GM12878 (cell line): ENCODE results near the gene PLXNA2. TPM values are rescaled to one million over a fixed set of nuclear protein-coding genes. Genes with fewer than 3 reads are reported as not detected.

ENCODE experiments used
- ATAC-seq: fragments of 200-7000 bp; cut with Tn5 transposase; 3 replicates; pipeline ENCODE4 v1.9.1; 2020; ENCODE audit warnings: mild to moderate bottlenecking, moderate library complexity
- BruUV-seq: library from RNA; stranded (reverse); fragments of 400-500 nt; replicated peaks from 2 replicates; lab custom pipeline; 2021; lab: Mats Ljungman, UMichigan
- CTCF ChIA-PET: fragments of 300-600 bp; sonication (Branson Sonifier 250); formaldehyde crosslinking; extraction: SDS; loops from one replicate; lab custom pipeline; 2021; ENCODE audit warnings: inconsistent platforms; lab: Yijun Ruan, JAX
- POLR2A ChIA-PET: fragments of 350-600 bp; formaldehyde crosslinking; extraction: SDS; loops from one replicate; lab custom pipeline; 2021; ENCODE audit warnings: inconsistent platforms; lab: Charles Lee
- RAD21 ChIA-PET: fragments of 300-600 bp; sonication (Branson Sonifier 250); formaldehyde crosslinking; loops from one replicate; lab custom pipeline; 2023; ENCODE audit warnings: antibody characterized with exemption; ENCODE audit not compliant: unreplicated experiment; lab: Charles Lee
- SMC1A ChIA-PET: fragments of 300-600 bp; sonication (Branson Sonifier 250); formaldehyde crosslinking; loops from one replicate; lab custom pipeline; 2023; ENCODE audit not compliant: unreplicated experiment, uncharacterized antibody; lab: Charles Lee
- DNase-seq: peaks from one replicate; pipeline ENCODE4 v3.0.0-alpha.2; 2011; ENCODE audit warnings: low read depth, low spot score
- FAIRE-seq: peaks from 3 replicates; lab custom pipeline; 2011; peaks lifted over from hg19 to GRCh38; lab: Jason Lieb, UNC
- H2AFZ ChIP-seq: 2 replicates; pipeline ENCODE4 v1.6.0; 2011; ENCODE audit warnings: low read depth, low read length, control low read depth; ENCODE audit not compliant: control insufficient read depth
- H3K27ac ChIP-seq: 2 replicates; pipeline ENCODE4 v1.5.1; 2011; ENCODE audit warnings: control low read depth; ENCODE audit not compliant: control insufficient read depth, insufficient read depth
- H3K27me3 ChIP-seq, 2 experiments: replicated peaks in 1 of 2; 2 replicates each; pipeline versions ENCODE4 v1.6.0 to v1.6.1; 2011; ENCODE audit warnings: low read length in 1 of 2; ENCODE audit not compliant: control insufficient read depth in 2 of 2, insufficient read depth in 2 of 2
- H3K36me3 ChIP-seq, 2 experiments: 2 replicates each; pipeline ENCODE4 v1.5.1; 2011; ENCODE audit warnings: low read length in 1 of 2; ENCODE audit not compliant: control insufficient read depth in 2 of 2, insufficient read depth in 2 of 2
- H3K4me1 ChIP-seq: 2 replicates; pipeline ENCODE4 v1.6.1; 2011; ENCODE audit warnings: mild to moderate bottlenecking, low read length, moderate library complexity, mixed read lengths; ENCODE audit not compliant: control insufficient read depth, insufficient read depth
- H3K4me2 ChIP-seq: 2 replicates; pipeline ENCODE4 v1.6.0; 2011; ENCODE audit warnings: control low read depth; ENCODE audit not compliant: control insufficient read depth, insufficient read depth
- H3K4me3 ChIP-seq: fragments of 200-600 bp; sonication (generic); 2 replicates; pipeline ENCODE4 v1.5.1; 2016
- H3K79me2 ChIP-seq: 2 replicates; pipeline ENCODE4 v1.6.0; 2011; ENCODE audit warnings: low read length; ENCODE audit not compliant: control insufficient read depth, insufficient read depth
- H3K9ac ChIP-seq: 2 replicates; pipeline ENCODE4 v1.8.0; 2011; ENCODE audit warnings: low read length, control low read depth, mixed read lengths; ENCODE audit not compliant: control insufficient read depth, insufficient read depth
- H3K9me3 ChIP-seq: replicated peaks from 3 replicates; pipeline ENCODE4 v1.5.1; 2011; ENCODE audit warnings: mild to moderate bottlenecking, low read length; ENCODE audit not compliant: control insufficient read depth, insufficient read depth
- H4K20me1 ChIP-seq: 2 replicates; pipeline ENCODE4 v1.6.0; 2011; ENCODE audit not compliant: control insufficient read depth, insufficient read depth
- ATF2 ChIP-seq: IDR thresholded peaks from 2 replicates; pipeline ENCODE4 v1.6.1; 2012; ENCODE audit warnings: low read length, inconsistent platforms
- CBX3 ChIP-seq: fragments of 200-600 bp; sonication (generic); IDR thresholded peaks from 2 replicates; pipeline ENCODE4 v1.6.1; 2016; ENCODE audit warnings: low read depth, borderline replicate concordance
- CHD1 ChIP-seq: IDR thresholded peaks from 2 replicates; pipeline ENCODE4 v1.6.1; 2012; ENCODE audit warnings: low read depth, low read length, improper control_type of control experiment
- CHD4 ChIP-seq: fragments of 200-600 bp; sonication (generic); IDR thresholded peaks from 2 replicates; pipeline ENCODE4 v1.6.1; 2016; ENCODE audit warnings: mild to moderate bottlenecking
- E2F8 ChIP-seq: fragments of 450-650 bp; IDR thresholded peaks from 2 replicates; pipeline ENCODE4 v1.6.1; 2018; ENCODE audit warnings: mild to moderate bottlenecking, low read depth, moderate library complexity; ENCODE audit not compliant: partially characterized antibody
- HCFC1 ChIP-seq: fragments of 150-350 bp; IDR thresholded peaks from 2 replicates; pipeline ENCODE4 v1.6.1; 2014; ENCODE audit warnings: low read length
- NR2F1 ChIP-seq: fragments of 450-650 bp; conservative IDR thresholded peaks from 2 replicates; pipeline ENCODE4 v1.6.1; 2017; ENCODE audit warnings: mild to moderate bottlenecking
- PAX8 ChIP-seq: fragments of 450-650 bp; IDR thresholded peaks from 2 replicates; pipeline ENCODE4 v1.6.1; 2017; ENCODE audit warnings: mild to moderate bottlenecking, moderate library complexity
- PRDM15 ChIP-seq: fragments of 450-650 bp; formaldehyde crosslinking; IDR thresholded peaks from 2 replicates; pipeline ENCODE4 v1.4.0; 2020; ENCODE audit warnings: mild to moderate bottlenecking, moderate library complexity
- RELA ChIP-seq: fragments of 450-650 bp; IDR thresholded peaks from 2 replicates; pipeline ENCODE4 v1.8.0; 2014; ENCODE audit warnings: borderline replicate concordance; ENCODE audit not compliant: partially characterized antibody
- SMAD5 ChIP-seq: IDR thresholded peaks from 2 replicates; pipeline ENCODE4 v1.6.1; 2016; ENCODE audit warnings: antibody characterized with exemption, low read depth
- SREBF1 ChIP-seq: IDR thresholded peaks from 2 replicates; pipeline ENCODE4 v1.6.1; 2012; ENCODE audit warnings: mild to moderate bottlenecking, low read length
- TAF1 ChIP-seq: IDR thresholded peaks from 2 replicates; pipeline ENCODE4 v1.6.1; 2011; ENCODE audit warnings: mild to moderate bottlenecking, low read depth, low read length, borderline replicate concordance
- WGBS: methylation state at CpG from one replicate; pipeline ENCODE4 v1.1.6; 2016; ENCODE audit warnings: low lambda C conversion rate; ENCODE audit not compliant: insufficient replicate concordance, insufficient coverage; ENCODE audit errors: missing lambda C conversion rate; 5-methylcytosine and 5-hydroxymethylcytosine counted together
- in situ Hi-C: fragments of 300-500 bp; cut with MboI; formaldehyde crosslinking; loops from 9 replicates; pipeline ENCODE4 v1.14.3; 2018; ENCODE audit warnings: mixed read lengths
- intact Hi-C: fragments of 100-400 bp; cut with micrococcal nuclease; formaldehyde crosslinking; loops from one replicate; pipeline ENCODE4 v1.14.2; 2022; ENCODE audit not compliant: unreplicated experiment
- polyA plus RNA-seq, 11 experiments: library from polyadenylated mRNA; depleted of rRNA in 4 of 11; unstranded in 6 of 11; stranded (reverse) in 5 of 11; fragments of >200 nt; fragmentation: Nextera tagmentation in 4 of 11; fragmentation: Illumina TruSeq in 1 of 11; extraction: Ambion mirVana in 4 of 11; extraction: Trizol in 1 of 11; gene quantifications; 1 replicate in 1 of 11; 2 replicates in 10 of 11; pipeline versions ENCODE4 v1.2.1 to v1.2.3, GENCODE V29; 2011 to 2016; ENCODE audit warnings: inconsistent platforms in 2 of 11, missing spikeins in 2 of 11, low read depth in 1 of 11
- total RNA-seq, 4 experiments: library from RNA; depleted of rRNA in 3 of 4; stranded (reverse); fragments of >200 nt in 3 of 4; fragmentation: Illumina TruSeq in 1 of 4; extraction: Trizol in 1 of 4; gene quantifications; 2 replicates each; pipeline versions ENCODE4 v1.2.1 to v1.2.3, GENCODE V29; 2013 to 2021

The PLXNA2 gene
- total and polyA plus RNA-seq, 10 of the 15 experiments (the other 5 are each of a cell fraction or from before 2014, with no cell fraction given) = under 0.01 to 0.08 (median 0.07) TPM; not detected in 4

GRCh38 chr1:208079161-208079560 is 165.0 kb downstream of the PLXNA2 start:
- intact Hi-C loops = no loop called here
- Histone ChIP-seq H3K27me3 (no peaks in the 10 kb centered on the region; a peak in 3 of 4 replicates), H3K27ac (no peak overlapping the region), H3K9me3 (no peaks in the 10 kb centered on the region), H3K4me1 (no peaks in the 10 kb centered on the region), H2AFZ (no peak overlapping the region), H3K36me3 (no peaks in the 10 kb centered on the region), H3K4me3 (no peak overlapping the region), H3K4me2 (no peak overlapping the region), H4K20me1 (no peaks in the 10 kb centered on the region), H3K9ac (no peak overlapping the region), H3K79me2 (no peaks in the 10 kb centered on the region)
- ChIA-PET POLR2A (no interaction called here), RAD21 (no interaction called here), SMC1A (no interaction called here), CTCF (interaction anchor here (0.6 kb wide), 1 partner anchor 134 kb away, joined by 4 read pairs; no protein-coding TSS in a partner anchor)
- no peak for FAIRE-seq
- in situ Hi-C loops = no loop called here
- DNase-seq = no peak
- 45% methylated on average over 9 of the region's 9 CpGs for WGBS
- no peak for ATAC-seq
- TF ChIP-seq E2F8 (no peak), NR2F1 (no peak), ATF2 (no peak), SMAD5 (no peak), PRDM15 (CRISPR knock-in tag) (no peak), RELA (no peak), CBX3 (no peak), SREBF1 (no peak), TAF1 (no peak), HCFC1 (no peak), CHD4 (no peak), CHD1 (no peak), PAX8 (no peak)
- no TSS peak for BruUV-seq
